Activated CD8-positive, alpha-beta T cell treated with anti-CD3 and anti-CD28 coated beads for 36 hours (primary cell): ENCODE results near the gene TRIP6. TPM values are rescaled to one million over a fixed set of nuclear protein-coding genes. Genes with fewer than 3 reads are reported as not detected.
"Not testable (repeated sequence)": the region's sequence is repeated elsewhere in the genome, so short reads cannot be mapped to it uniquely, and the experiment has no call there.

Experiments used
- ATAC-seq: fragments of 200-7000 bp; cut with Tn5 transposase; one replicate; pipeline ENCODE4 v1.10.0; 2021; ENCODE audit warnings: mild to moderate bottlenecking, moderate library complexity
- CTCF ChIA-PET: fragments of 350-600 bp; sonication (Branson Sonifier 250); formaldehyde crosslinking; loops from one replicate; lab custom pipeline; 2021; ENCODE audit warnings: antibody characterized with exemption; lab: Charles Lee
- POLR2A ChIA-PET: fragments of 350-600 bp; sonication (Branson Sonifier 250); formaldehyde crosslinking; loops from one replicate; lab custom pipeline; 2021; ENCODE audit warnings: antibody characterized with exemption; lab: Charles Lee
- DNase-seq: peaks from one replicate; pipeline ENCODE4 v3.0.0-alpha.2; 2020
- H3K27ac Mint-ChIP-seq: one replicate; pipeline ENCODE4 v1.8.0; 2021; ENCODE audit warnings: mild to moderate bottlenecking, mixed read lengths
- H3K27me3 Mint-ChIP-seq: one replicate; pipeline ENCODE4 v1.8.0; 2021; ENCODE audit warnings: mixed read lengths
- H3K36me3 Mint-ChIP-seq: one replicate; pipeline ENCODE4 v1.8.0; 2021; ENCODE audit warnings: low read depth, mixed read lengths
- H3K4me1 Mint-ChIP-seq: one replicate; pipeline ENCODE4 v1.8.0; 2021; ENCODE audit warnings: low read depth, mixed read lengths
- H3K4me3 Mint-ChIP-seq: one replicate; pipeline ENCODE4 v1.8.0; 2021; ENCODE audit warnings: mild to moderate bottlenecking, moderate library complexity, mixed read lengths
- H3K9me3 Mint-ChIP-seq: one replicate; pipeline ENCODE4 v1.8.0; 2021; ENCODE audit warnings: mixed read lengths
- intact Hi-C: fragments of 100-400 bp; cut with micrococcal nuclease; formaldehyde crosslinking; loops from one replicate; pipeline ENCODE4 v1.10.0; 2022
- total RNA-seq, 2 experiments: library from RNA; stranded (reverse); gene quantifications; one replicate each; pipeline ENCODE4 v1.2.3, GENCODE V29; 2021
- TF ChIP-seq, protein P1 (sequence below): fragments of 200-600 bp; IDR thresholded peaks from one replicate; pipeline ENCODE4 v1.8.0; 2022; ENCODE audit warnings: antibody characterized with exemption, mild to moderate bottlenecking

Gene TRIP6
- total RNA-seq, 2 experiments from 2014 or later = 27.5 to 28.4 TPM

GRCh38 chr7:100908512-100908911, 41.3 kb downstream of the TRIP6 start:
- TF ChIP-seq, protein P1, sequence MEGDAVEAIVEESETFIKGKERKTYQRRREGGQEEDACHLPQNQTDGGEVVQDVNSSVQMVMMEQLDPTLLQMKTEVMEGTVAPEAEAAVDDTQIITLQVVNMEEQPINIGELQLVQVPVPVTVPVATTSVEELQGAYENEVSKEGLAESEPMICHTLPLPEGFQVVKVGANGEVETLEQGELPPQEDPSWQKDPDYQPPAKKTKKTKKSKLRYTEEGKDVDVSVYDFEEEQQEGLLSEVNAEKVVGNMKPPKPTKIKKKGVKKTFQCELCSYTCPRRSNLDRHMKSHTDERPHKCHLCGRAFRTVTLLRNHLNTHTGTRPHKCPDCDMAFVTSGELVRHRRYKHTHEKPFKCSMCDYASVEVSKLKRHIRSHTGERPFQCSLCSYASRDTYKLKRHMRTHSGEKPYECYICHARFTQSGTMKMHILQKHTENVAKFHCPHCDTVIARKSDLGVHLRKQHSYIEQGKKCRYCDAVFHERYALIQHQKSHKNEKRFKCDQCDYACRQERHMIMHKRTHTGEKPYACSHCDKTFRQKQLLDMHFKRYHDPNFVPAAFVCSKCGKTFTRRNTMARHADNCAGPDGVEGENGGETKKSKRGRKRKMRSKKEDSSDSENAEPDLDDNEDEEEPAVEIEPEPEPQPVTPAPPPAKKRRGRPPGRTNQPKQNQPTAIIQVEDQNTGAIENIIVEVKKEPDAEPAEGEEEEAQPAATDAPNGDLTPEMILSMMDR = no peak
- H3K4me3 Mint-ChIP-seq = no peak overlapping the region
- no peaks in the 10 kb centered on the region for H3K36me3 Mint-ChIP-seq
- ChIA-PET POLR2A (interaction anchor here (0.6 kb wide), 1 partner anchor 178 kb away, joined by 3 read pairs; no protein-coding TSS in a partner anchor), CTCF (no interaction called here)
- DNase-seq (no peak), ATAC-seq (no peak)
- no peaks in the 10 kb centered on the region for H3K4me1 Mint-ChIP-seq
- H3K27ac Mint-ChIP-seq = no peak overlapping the region
- H3K27me3 Mint-ChIP-seq = peaks cover 5% of the 10 kb centered on the region
- intact Hi-C loops = no loop called here
- H3K9me3 Mint-ChIP-seq = no peaks in the 10 kb centered on the region

DNA sequence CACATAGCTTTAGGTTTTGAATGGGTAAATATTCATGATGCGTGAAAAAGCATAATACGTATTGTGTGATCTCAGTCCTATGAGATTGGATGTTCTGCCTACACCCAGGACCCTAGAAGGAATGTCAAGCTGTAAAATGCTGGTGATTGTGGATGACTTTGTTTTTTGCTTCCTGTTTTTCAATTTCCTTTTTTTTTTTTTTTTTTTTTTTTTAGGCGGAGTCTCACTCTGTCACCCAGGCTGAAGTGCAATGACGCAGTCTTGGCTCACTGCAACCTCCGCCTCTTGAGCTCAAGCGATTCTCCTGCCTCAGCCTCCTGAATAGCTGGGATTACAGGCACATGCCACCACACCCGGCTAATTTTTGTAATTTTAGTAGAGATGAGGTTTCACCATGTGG, 43.3 kb downstream of the TRIP6 start:
- H3K27ac Mint-ChIP-seq, H3K4me3 Mint-ChIP-seq, H3K9me3 Mint-ChIP-seq, DNase-seq, ATAC-seq, H3K4me1 Mint-ChIP-seq, H3K27me3 Mint-ChIP-seq, POLR2A ChIA-PET, H3K36me3 Mint-ChIP-seq, intact Hi-C loops: not testable (repeated sequence)
- CTCF ChIA-PET = interaction anchor here (1.2 kb wide), 1 partner anchor 282 kb away, joined by 3 read pairs; no protein-coding TSS in a partner anchor

- no peaks in the 10 kb centered on the region for H3K36me3 Mint-ChIP-seq
- intact Hi-C loops = no loop called here
- TF ChIP-seq, protein P1 = no peak
- H3K27me3 Mint-ChIP-seq = peaks cover 5% of the 10 kb centered on the region
- H3K27ac Mint-ChIP-seq = no peak overlapping the region
- POLR2A ChIA-PET = no interaction called here
- H3K4me1 Mint-ChIP-seq = no peaks in the 10 kb centered on the region
- H3K9me3 Mint-ChIP-seq = no peaks in the 10 kb centered on the region
- CTCF ChIA-PET = interaction anchor here (0.6 to 0.9 kb wide), 2 partner anchors 190 to 206 kb away, joined by 3 read pairs; no protein-coding TSS in a partner anchor
- no peak for DNase-seq
- no peak overlapping the region for H3K4me3 Mint-ChIP-seq
- ATAC-seq = no peak
These were observed 44.3 kb downstream of the TRIP6 start for GRCh38 chr7:100911484-100911883.

DNA sequence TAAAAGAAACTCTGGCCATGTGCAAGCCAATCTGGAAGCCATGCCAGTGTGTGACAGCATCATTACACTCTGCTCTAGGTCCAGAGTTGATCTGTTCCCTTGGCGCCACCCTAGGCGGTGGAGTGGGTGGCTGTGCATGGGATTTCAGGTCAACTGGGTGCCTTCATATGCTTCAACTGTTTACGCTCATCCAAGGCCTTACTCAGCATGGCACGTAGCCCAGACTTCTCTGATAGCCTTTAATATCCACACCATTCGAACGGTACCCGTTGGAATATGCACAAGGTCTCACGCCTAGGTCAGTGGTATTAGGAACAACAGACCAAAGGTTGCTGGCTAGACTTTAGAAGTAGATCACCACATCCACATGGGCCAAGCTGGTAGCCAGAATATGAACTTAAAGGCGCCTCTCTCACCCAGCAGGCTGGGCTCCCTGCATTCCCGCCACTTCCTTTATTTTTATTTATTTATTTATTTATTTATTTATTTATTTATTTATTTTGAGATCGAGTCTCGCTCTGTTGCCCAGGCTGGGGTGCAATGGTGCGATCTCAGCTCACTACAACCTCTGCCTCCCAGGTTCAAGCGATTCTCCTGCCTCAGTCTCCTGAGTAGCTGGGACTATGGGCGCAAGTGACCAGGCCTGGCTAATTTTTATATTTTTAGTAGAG, 47.2 kb downstream of the TRIP6 start:
- no peak overlapping the region for H3K27ac Mint-ChIP-seq

GRCh38 chr7:100914879-100915447, 47.8 kb downstream of the TRIP6 start:
- ChIA-PET CTCF (no interaction called here), POLR2A (no interaction called here)
- Mint-ChIP-seq H3K27me3 (peaks cover 1% of the 10 kb centered on the region), H3K27ac (no peak overlapping the region), H3K4me1 (no peaks in the 10 kb centered on the region), H3K9me3 (no peaks in the 10 kb centered on the region), H3K36me3 (no peaks in the 10 kb centered on the region), H3K4me3 (no peak overlapping the region)
- peak; percentile 26 for DNase-seq
- intact Hi-C loops = no loop called here
- ATAC-seq = peak; percentile 72
- TF ChIP-seq, protein P1 = no peak

More for the DNA sequence above, 47.2 kb downstream of the TRIP6 start:
- Mint-ChIP-seq H3K4me1 (no peaks in the 10 kb centered on the region), H3K27me3 (peaks cover 1% of the 10 kb centered on the region), H3K36me3 (no peaks in the 10 kb centered on the region), H3K9me3 (no peaks in the 10 kb centered on the region), H3K4me3 (no peak overlapping the region)
- no peak for DNase-seq
- CTCF ChIA-PET = no interaction called here
- intact Hi-C loops = no loop called here
- POLR2A ChIA-PET = no interaction called here
- ATAC-seq = no peak
- TF ChIP-seq, protein P1 = no peak

- ATAC-seq, CTCF ChIA-PET, H3K27ac Mint-ChIP-seq, H3K4me1 Mint-ChIP-seq, intact Hi-C loops, H3K9me3 Mint-ChIP-seq, H3K36me3 Mint-ChIP-seq, H3K4me3 Mint-ChIP-seq, DNase-seq, H3K27me3 Mint-ChIP-seq, POLR2A ChIA-PET: not testable (repeated sequence)
These were observed 52.1 kb downstream of the TRIP6 start for GRCh38 chr7:100919335-100919734.

DNA sequence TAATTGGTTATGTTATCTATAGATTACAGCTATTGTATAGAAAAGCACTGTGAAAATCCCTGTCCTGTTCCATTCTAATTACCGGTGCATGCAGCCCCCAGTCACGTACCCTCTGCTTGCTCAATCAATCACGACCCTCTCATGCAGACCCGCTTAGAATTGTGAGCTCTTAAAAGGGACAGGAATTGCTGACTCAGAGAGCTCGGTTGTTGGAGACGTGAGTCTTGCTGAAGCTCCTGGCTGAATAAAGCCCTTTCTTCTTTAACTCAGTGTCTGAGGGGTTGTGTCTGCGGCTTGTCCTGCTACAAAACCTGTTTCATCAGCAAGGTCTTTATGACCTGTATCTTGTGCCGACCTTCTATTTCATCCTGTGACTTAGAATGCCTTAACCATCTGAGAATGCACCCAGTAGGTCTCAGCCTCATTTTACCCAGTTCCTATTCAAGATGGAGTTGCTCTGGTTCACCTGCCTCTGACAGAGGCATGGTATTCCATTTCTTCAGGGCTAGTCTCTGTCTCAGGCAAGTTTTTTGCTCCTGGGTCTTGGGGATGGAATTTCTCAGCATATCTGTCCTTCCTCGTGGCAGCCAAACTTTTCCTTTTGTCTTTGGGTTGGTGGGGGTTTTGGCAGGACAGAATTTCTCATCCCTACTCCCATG, 52.7 kb downstream of the TRIP6 start:
- H3K27ac Mint-ChIP-seq, CTCF ChIA-PET, H3K27me3 Mint-ChIP-seq, H3K9me3 Mint-ChIP-seq, POLR2A ChIA-PET, intact Hi-C loops, H3K36me3 Mint-ChIP-seq, DNase-seq, H3K4me3 Mint-ChIP-seq, ATAC-seq, H3K4me1 Mint-ChIP-seq: not testable (repeated sequence)
